HepG2 (cell line): ENCODE measurements around the gene PTPMT1. TPM values are rescaled to one million over a fixed set of nuclear protein-coding genes. Genes with fewer than 3 reads are reported as not detected.

Experiments used
- ATAC-seq: fragments of 200-7000 bp; cut with Tn5 transposase; 3 replicates; pipeline ENCODE4 v1.9.1; 2020; ENCODE audit warnings: mild to moderate bottlenecking, moderate library complexity
- BruUV-seq: library from RNA; stranded (reverse); fragments of 400-500 nt; replicated peaks from 2 replicates; lab custom pipeline; 2021; lab: Mats Ljungman, UMichigan
- CTCF ChIA-PET: fragments of 300-600 bp; formaldehyde crosslinking; extraction: SDS; loops from one replicate; lab custom pipeline; 2021; ENCODE audit warnings: low total read pairs, inconsistent platforms, low intra/inter-chr PET ratio; lab: Yijun Ruan, JAX
- POLR2A ChIA-PET: fragments of 350-600 bp; sonication (Branson Sonifier 250); formaldehyde crosslinking; loops from one replicate; lab custom pipeline; 2020; ENCODE audit warnings: antibody characterized with exemption, inconsistent platforms; lab: Yijun Ruan, JAX
- DNase-seq: peaks from one replicate; pipeline ENCODE4 v3.0.0-alpha.2; 2015; ENCODE audit warnings: low spot score
- FAIRE-seq: peaks from 3 replicates; lab custom pipeline; 2011; peaks lifted over from hg19 to GRCh38; lab: Jason Lieb, UNC
- H2AFZ ChIP-seq: one replicate; pipeline ENCODE4 v1.6.1; 2011; ENCODE audit warnings: low read length, inconsistent platforms
- H3K27ac ChIP-seq: fragments of 300-600 bp; 3 replicates; pipeline ENCODE4 v1.8.0; 2011; ENCODE audit warnings: mixed run types, mild to moderate bottlenecking, mixed read lengths, low read length, inconsistent platforms; ENCODE audit not compliant: insufficient read depth; ENCODE audit errors: extremely low read length
- H3K27me3 ChIP-seq, 2 experiments: fragments of 200-600 bp in 1 of 2; 2 replicates in 1 of 2; 3 replicates in 1 of 2; pipeline versions ENCODE4 v1.6.0 to v1.8.0; 2011; ENCODE audit warnings: low read length in 2 of 2, mild to moderate bottlenecking in 2 of 2, moderate library complexity in 2 of 2, inconsistent platforms in 1 of 2; ENCODE audit not compliant: insufficient read depth in 2 of 2, control insufficient read depth in 1 of 2
- H3K36me3 ChIP-seq, 2 experiments: fragments of 200-600 bp in 1 of 2; replicated peaks in 1 of 2; 2 replicates in 1 of 2; 3 replicates in 1 of 2; pipeline versions ENCODE4 v1.5.1 to v1.8.0; 2011; ENCODE audit warnings: low read length in 2 of 2, inconsistent platforms in 1 of 2; ENCODE audit not compliant: insufficient read depth in 2 of 2, control insufficient read depth in 1 of 2
- H3K4me1 ChIP-seq: 2 replicates; pipeline ENCODE4 v1.5.1; 2012; ENCODE audit warnings: low read length, inconsistent platforms; ENCODE audit not compliant: insufficient read depth
- H3K4me2 ChIP-seq: 2 replicates; pipeline ENCODE4 v1.6.0; 2011; ENCODE audit warnings: low read depth, low read length, inconsistent platforms
- H3K4me3 ChIP-seq, 3 experiments: fragments of 200-600 bp in 1 of 3; sonication (generic), shearing (Covaris generic) in 1 of 3; replicated peaks in 1 of 3; 2 replicates each; pipeline ENCODE4 v1.5.1; 2011 to 2016; ENCODE audit warnings: low read length in 3 of 3, inconsistent platforms in 2 of 3, low read depth in 2 of 3, mild to moderate bottlenecking in 2 of 3, control low read depth in 1 of 3, mixed read lengths in 1 of 3; ENCODE audit not compliant: insufficient read depth in 1 of 3
- H3K79me2 ChIP-seq: one replicate; pipeline ENCODE4 v1.6.1; 2011; ENCODE audit warnings: low read length, inconsistent platforms; ENCODE audit not compliant: insufficient read depth
- H3K9ac ChIP-seq: 2 replicates; pipeline ENCODE4 v1.6.0; 2011; ENCODE audit warnings: mild to moderate bottlenecking, low read depth, low read length, inconsistent platforms; ENCODE audit not compliant: insufficient read depth
- H3K9me3 ChIP-seq: 2 replicates; pipeline ENCODE4 v1.5.1; 2012; ENCODE audit warnings: mild to moderate bottlenecking, low read length
- H4K20me1 ChIP-seq: 2 replicates; pipeline ENCODE4 v1.6.0; 2011; ENCODE audit warnings: inconsistent platforms, mild to moderate bottlenecking, low read length, moderate library complexity; ENCODE audit not compliant: insufficient read depth
- ATF1 ChIP-seq: IDR thresholded peaks from 2 replicates; pipeline ENCODE4 v1.6.1; 2016; ENCODE audit warnings: mild to moderate bottlenecking, control low read depth
- ETV5 ChIP-seq: IDR thresholded peaks from 2 replicates; pipeline ENCODE4 v1.6.1; 2018; ENCODE audit warnings: missing biosample characterization, missing genetic modification reagents, inconsistent platforms, borderline replicate concordance
- HOXA3 ChIP-seq: sonication (generic); formaldehyde crosslinking; IDR thresholded peaks from 2 replicates; pipeline ENCODE4 v1.5.0; 2020; ENCODE audit warnings: missing genetic modification reagents
- IKZF4 ChIP-seq: sonication (generic); formaldehyde crosslinking; IDR thresholded peaks from 2 replicates; pipeline ENCODE4 v1.5.1; 2020; ENCODE audit warnings: borderline replicate concordance, mild to moderate bottlenecking, low read depth, missing genetic modification reagents; ENCODE audit errors: not compliant biosample characterization
- MYNN ChIP-seq: sonication (generic); formaldehyde crosslinking; IDR thresholded peaks from 2 replicates; pipeline ENCODE4 v1.4.0; 2020; ENCODE audit warnings: mild to moderate bottlenecking, low read depth, missing genetic modification reagents
- MZF1 ChIP-seq: sonication (generic); formaldehyde crosslinking; IDR thresholded peaks from 2 replicates; pipeline ENCODE4 v1.8.1; 2023; ENCODE audit warnings: mild to moderate bottlenecking, missing genetic modification reagents, borderline replicate concordance
- NKX3-1 ChIP-seq: sonication (generic); formaldehyde crosslinking; IDR thresholded peaks from 2 replicates; pipeline ENCODE4 v1.5.0; 2020; ENCODE audit warnings: missing genetic modification reagents
- SIN3A ChIP-seq: IDR thresholded peaks from 2 replicates; pipeline ENCODE4 v1.6.1; 2011; ENCODE audit warnings: low read depth, mild to moderate bottlenecking, control low read depth, low read length, borderline replicate concordance
- ZNF138 ChIP-seq: sonication (generic); formaldehyde crosslinking; IDR thresholded peaks from 2 replicates; pipeline ENCODE4 v1.5.0; 2020; ENCODE audit warnings: mild to moderate bottlenecking, low read depth, missing genetic modification reagents
- ZNF260 ChIP-seq: sonication (generic); formaldehyde crosslinking; IDR thresholded peaks from 2 replicates; pipeline ENCODE4 v1.4.0; 2020; ENCODE audit warnings: missing genetic modification reagents, low read depth, mild to moderate bottlenecking, borderline replicate concordance
- ZNF501 ChIP-seq: sonication (generic); formaldehyde crosslinking; IDR thresholded peaks from 2 replicates; pipeline ENCODE4 v1.5.1; 2020; ENCODE audit warnings: mild to moderate bottlenecking, moderate library complexity, missing genetic modification reagents
- ZNF510 ChIP-seq: sonication (generic); formaldehyde crosslinking; IDR thresholded peaks from 2 replicates; pipeline ENCODE4 v1.4.0; 2020; ENCODE audit warnings: low read depth, mild to moderate bottlenecking, missing genetic modification reagents
- ZNF747 ChIP-seq: sonication (generic); formaldehyde crosslinking; IDR thresholded peaks from 2 replicates; pipeline ENCODE4 v1.8.1; 2023; ENCODE audit warnings: missing genetic modification reagents, mild to moderate bottlenecking, borderline replicate concordance
- WGBS: methylation state at CpG from one replicate; pipeline ENCODE4 v1.1.6; 2017; ENCODE audit warnings: low lambda C conversion rate; 5-methylcytosine and 5-hydroxymethylcytosine counted together
- in situ Hi-C: cut with HindIII; loops from 2 replicates; pipeline ENCODE4 v1.10.0; 2017; ENCODE audit warnings: low pct_unique_long_range_greater_than_20kb; ENCODE audit not compliant: extremely low pct_ligation_motif_present
- intact Hi-C: fragments of 100-400 bp; cut with micrococcal nuclease; formaldehyde crosslinking; loops from one replicate; pipeline ENCODE4 v1.10.0; 2022; ENCODE audit not compliant: unreplicated experiment
- polyA plus RNA-seq, 8 experiments: library from polyadenylated mRNA; depleted of rRNA in 3 of 8; stranded (reverse) in 7 of 8; unstranded in 1 of 8; fragments of >200 nt; fragmentation: Illumina TruSeq in 4 of 8; extraction: Trizol in 4 of 8; gene quantifications; 2 replicates each; pipeline versions ENCODE4 v1.2.1 to v1.2.3, GENCODE V29; 2011 to 2016; ENCODE audit warnings: low read depth in 4 of 8, missing spikeins in 1 of 8, mixed read lengths in 1 of 8; ENCODE audit not compliant: insufficient read depth in 1 of 8
- total RNA-seq, 5 experiments: library from RNA; depleted of rRNA; stranded (reverse); fragments of >200 nt; fragmentation: Illumina TruSeq; extraction: Trizol; gene quantifications; 2 replicates each; pipeline ENCODE4 v1.2.3, GENCODE V29; 2016; ENCODE audit warnings: low read depth in 1 of 5
- TF ChIP-seq, protein P1 (sequence below): sonication (generic); formaldehyde crosslinking; conservative IDR thresholded peaks from 2 replicates; pipeline ENCODE4 v1.8.0; 2022; ENCODE audit warnings: low read depth, missing genetic modification reagents
- TF ChIP-seq, protein P2 (sequence below): sonication (generic); IDR thresholded peaks from 2 replicates; pipeline ENCODE4 v1.6.1; 2016; ENCODE audit warnings: low read depth, borderline replicate concordance

Gene PTPMT1
- total and polyA plus RNA-seq, 2 of the 13 experiments (the other 11 are each of a cell fraction or from before 2014, with no cell fraction given), result 55.6 to 129 TPM

DNA sequence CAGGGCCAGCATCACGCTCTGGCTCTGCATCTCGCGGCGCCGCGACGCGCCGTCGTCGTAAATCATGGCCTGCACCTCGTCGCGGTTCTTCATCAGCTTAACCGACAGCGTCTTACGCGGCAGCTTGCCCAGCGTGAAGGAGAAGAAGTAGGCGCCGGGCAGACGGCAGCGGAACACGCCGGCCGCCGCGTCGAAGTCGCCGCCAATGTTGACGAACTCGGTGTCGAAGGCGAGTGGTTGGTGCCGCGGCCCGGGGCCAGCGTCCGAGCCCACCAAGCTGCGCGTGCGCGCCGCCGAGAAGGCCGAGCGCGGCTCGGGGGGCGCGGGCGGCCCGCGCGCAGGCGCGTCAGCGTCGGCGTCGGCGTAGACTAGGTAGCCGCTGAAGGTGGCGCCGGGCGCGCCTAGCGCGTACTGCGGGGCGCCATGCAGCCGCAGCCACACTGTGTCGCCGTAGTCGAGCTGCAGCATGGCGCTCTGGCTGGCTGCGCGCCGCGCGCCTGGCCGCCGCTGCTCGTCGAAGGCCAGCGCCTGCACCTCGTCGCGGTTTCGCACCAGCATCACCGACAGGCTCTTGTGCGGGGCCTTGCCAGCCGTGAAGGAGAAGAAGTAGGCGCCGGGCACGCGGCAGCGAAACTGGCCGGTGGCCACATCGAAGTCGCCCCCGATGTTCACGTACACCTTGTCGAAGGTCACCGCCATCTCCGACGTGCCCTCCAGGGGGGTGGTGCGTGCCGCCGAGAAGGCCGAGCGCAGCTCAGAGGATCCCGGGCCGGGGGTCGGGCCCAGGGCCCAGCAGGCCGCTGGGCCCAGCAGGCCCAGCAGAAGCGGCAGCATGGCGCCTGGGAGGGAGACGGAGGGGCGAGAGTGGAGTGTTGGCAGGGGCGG lies 24.8 kb downstream of the PTPMT1 start:
- 97% methylated on average over 117 of the region's 122 CpGs for WGBS
- H2AFZ ChIP-seq, result no peak overlapping the region
- no peak for FAIRE-seq

DNA sequence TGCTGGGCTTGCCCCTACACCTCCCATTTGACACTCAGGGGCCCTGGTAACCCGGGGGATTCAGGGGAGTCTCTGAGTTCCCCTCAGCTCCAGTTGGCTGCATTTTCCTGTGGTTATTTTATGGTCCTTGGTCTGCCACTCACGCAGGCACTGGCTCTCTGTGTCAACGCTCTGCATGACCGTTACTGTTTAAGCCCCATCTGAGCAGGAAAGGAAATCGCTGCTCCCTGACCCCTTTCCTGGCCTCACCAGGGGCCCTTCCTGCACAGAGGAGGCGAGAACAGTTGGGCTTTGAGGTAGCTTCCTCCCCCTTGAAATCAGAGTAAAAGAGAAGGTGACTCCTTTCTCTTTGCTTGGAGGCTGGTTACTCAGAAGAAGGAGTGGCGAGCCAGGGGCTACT lies 26.4 kb downstream of the PTPMT1 start:
- WGBS, result 11% methylated on average over 6 of the region's 7 CpGs
- Histone ChIP-seq H3K9me3 (no peaks in the 10 kb centered on the region), H3K36me3 (no peaks in the 10 kb centered on the region), H3K4me3 (peak overlapping the region; percentile 2 to 57 (median 32); a peak in 5 of 6 replicates), H4K20me1 (no peaks in the 10 kb centered on the region), H3K27me3 (peaks cover 3 to 27% of the 10 kb centered on the region in 2 experiments), H3K27ac (no peak overlapping the region), H3K4me1 (peaks cover 71% of the 10 kb centered on the region), H3K9ac (peak overlapping the region; percentile 24; the same call in 1 of the 2 replicates), H3K79me2 (no peaks in the 10 kb centered on the region), H3K4me2 (peak overlapping the region; percentile 57), H2AFZ (no peak overlapping the region)
- in situ Hi-C loops (no loop called here), intact Hi-C loops (no loop called here)
- BruUV-seq, result no TSS peak
- ATAC-seq (peak; percentile 45), FAIRE-seq (no peak), DNase-seq (no peak)
- ChIA-PET CTCF (no interaction called here), POLR2A (interaction anchor here (0.9 kb wide), 1 partner anchor 26 kb away, joined by 3 read pairs; no protein-coding TSS in a partner anchor)
- TF ChIP-seq NKX3-1 (CRISPR knock-in tag), result no peak
- TF ChIP-seq, protein P1, sequence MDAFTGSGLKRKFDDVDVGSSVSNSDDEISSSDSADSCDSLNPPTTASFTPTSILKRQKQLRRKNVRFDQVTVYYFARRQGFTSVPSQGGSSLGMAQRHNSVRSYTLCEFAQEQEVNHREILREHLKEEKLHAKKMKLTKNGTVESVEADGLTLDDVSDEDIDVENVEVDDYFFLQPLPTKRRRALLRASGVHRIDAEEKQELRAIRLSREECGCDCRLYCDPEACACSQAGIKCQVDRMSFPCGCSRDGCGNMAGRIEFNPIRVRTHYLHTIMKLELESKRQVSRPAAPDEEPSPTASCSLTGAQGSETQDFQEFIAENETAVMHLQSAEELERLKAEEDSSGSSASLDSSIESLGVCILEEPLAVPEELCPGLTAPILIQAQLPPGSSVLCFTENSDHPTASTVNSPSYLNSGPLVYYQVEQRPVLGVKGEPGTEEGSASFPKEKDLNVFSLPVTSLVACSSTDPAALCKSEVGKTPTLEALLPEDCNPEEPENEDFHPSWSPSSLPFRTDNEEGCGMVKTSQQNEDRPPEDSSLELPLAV, result no peak
- TF ChIP-seq ZNF501 (CRISPR knock-in tag), result no peak
- TF ChIP-seq ATF1 (CRISPR knock-in tag), result no peak
- peak; percentile 22; the same call in 1 of the 2 replicates for TF ChIP-seq ETV5 (CRISPR knock-in tag)
- TF ChIP-seq ZNF138, result no peak
- no peak for TF ChIP-seq MYNN (CRISPR knock-in tag)
- no peak for TF ChIP-seq IKZF4 (CRISPR knock-in tag)
- no peak for TF ChIP-seq MZF1 (CRISPR knock-in tag)
- no peak for TF ChIP-seq ZNF747 (CRISPR knock-in tag)
- TF ChIP-seq ZNF260, result no peak
- no peak for TF ChIP-seq SIN3A

More for the DNA sequence above, 24.8 kb downstream of the PTPMT1 start:
- ChIA-PET POLR2A (no interaction called here), CTCF (no interaction called here)
- H3K4me2 ChIP-seq, result no peak overlapping the region
- no peak for DNase-seq
- no peak for ATAC-seq
- no TSS peak for BruUV-seq
- H3K9ac ChIP-seq, result no peak overlapping the region
- intact Hi-C loops, result loop anchor here (5.0 kb wide), 1 partner anchor 523 kb away; no protein-coding TSS in a partner anchor
- H3K4me3 ChIP-seq, result no peak overlapping the region
- no peaks in the 10 kb centered on the region for H3K9me3 ChIP-seq
- H3K27me3 ChIP-seq, result peaks cover 2 to 24% of the 10 kb centered on the region in 2 experiments
- no peaks in the 10 kb centered on the region for H4K20me1 ChIP-seq
- H3K4me1 ChIP-seq, result peaks cover 71% of the 10 kb centered on the region
- TF ChIP-seq ZNF510 (CRISPR knock-in tag), result no peak
- TF ChIP-seq HOXA3 (CRISPR knock-in tag), result 0 out of 2 replicates have a peak, but pooled peaks have one; percentile 14
- TF ChIP-seq, protein P2, sequence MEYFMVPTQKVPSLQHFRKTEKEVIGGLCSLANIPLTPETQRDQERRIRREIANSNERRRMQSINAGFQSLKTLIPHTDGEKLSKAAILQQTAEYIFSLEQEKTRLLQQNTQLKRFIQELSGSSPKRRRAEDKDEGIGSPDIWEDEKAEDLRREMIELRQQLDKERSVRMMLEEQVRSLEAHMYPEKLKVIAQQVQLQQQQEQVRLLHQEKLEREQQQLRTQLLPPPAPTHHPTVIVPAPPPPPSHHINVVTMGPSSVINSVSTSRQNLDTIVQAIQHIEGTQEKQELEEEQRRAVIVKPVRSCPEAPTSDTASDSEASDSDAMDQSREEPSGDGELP, result no peak
- no peaks in the 10 kb centered on the region for H3K36me3 ChIP-seq
- H3K27ac ChIP-seq, result no peak overlapping the region
- no peaks in the 10 kb centered on the region for H3K79me2 ChIP-seq
- in situ Hi-C loops, result no loop called here
